Erythroblast (primary cell): ENCODE data around the gene FGF2.

Source experiments
- GATA1 ChIP-seq: IDR thresholded peaks from 2 replicates; pipeline ENCODE4 v1.6.1; 2011; ENCODE audit warnings: low read depth, mild to moderate bottlenecking, control low read depth, low read length, moderate library complexity
- POLR2A ChIP-seq: IDR thresholded peaks from 2 replicates; pipeline ENCODE4 v1.6.1; 2011; ENCODE audit warnings: mild to moderate bottlenecking, low read length

DNA sequence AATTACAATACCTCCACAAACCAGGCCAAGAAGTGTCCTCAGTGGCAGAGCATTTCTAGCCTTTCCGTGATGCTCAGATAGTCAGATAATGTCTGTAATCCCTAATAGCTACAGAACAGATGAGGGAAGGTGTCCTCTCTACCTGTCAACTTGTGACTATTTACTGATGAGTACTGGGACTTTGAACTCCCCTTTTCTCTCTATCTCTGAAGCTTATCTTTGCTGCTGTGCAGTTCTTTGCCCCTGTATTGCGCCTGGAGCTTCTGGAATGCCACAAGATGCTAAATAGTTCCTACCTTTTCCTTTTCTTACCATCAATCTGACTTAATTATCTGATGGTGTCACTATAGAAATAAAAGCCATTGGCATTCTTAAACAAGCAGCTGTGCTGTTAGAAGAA lies 30.5 kb downstream of the FGF2 start:
- TF ChIP-seq POLR2A = no peak
- no peak for TF ChIP-seq GATA1
